ENCODE data around the gene ANKRD31. TPM values are rescaled to one million over a fixed set of nuclear protein-coding genes. Genes with fewer than 3 reads are reported as not detected.
"Not testable (repeated sequence)": the region's sequence is repeated elsewhere in the genome, so short reads cannot be mapped to it uniquely, and the experiment has no call there.

ANKRD31 gene
- total and polyA plus RNA-seq, 2 donors, result 0.05 to 0.69 TPM

DNA sequence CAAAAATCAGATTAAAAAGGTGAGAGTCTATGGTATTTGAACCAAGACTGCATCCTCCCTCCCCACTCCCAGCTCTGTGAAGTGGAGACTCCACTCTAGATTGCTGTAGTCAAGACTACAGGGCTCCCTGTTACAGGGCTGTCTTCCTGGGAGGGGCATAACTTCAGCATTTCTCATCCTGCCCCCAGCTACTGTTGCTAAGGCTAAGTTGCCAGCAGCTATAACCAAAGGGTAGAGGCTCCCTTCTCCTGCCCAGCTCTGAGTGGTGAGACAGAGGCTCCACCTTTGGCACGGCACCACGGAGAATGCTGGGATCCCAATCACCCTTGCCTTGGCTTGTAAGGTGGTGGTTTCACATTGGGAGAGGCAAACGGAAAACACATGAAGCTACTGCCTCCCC is 145.1 kb downstream of the ANKRD31 start:
- Histone ChIP-seq H3K4me1 (ENCODE audit: insufficient read depth) (no peaks in the 10 kb centered on the region), H3K27ac (ENCODE audit: low read depth) (no peak overlapping the region), H3K36me3 (ENCODE audit: insufficient read depth) (no peaks in the 10 kb centered on the region), H3K4me3 (ENCODE audit: low read depth, low read length) (no peak overlapping the region)
- WGBS, result 62% methylated on average over 3 of the region's 3 CpGs
- no peak for DNase-seq (ENCODE audit: extremely low spot score)

GRCh38 chr5:75089662-75090061 is 147.0 kb downstream of the ANKRD31 start:
- WGBS, result 51% methylated on average over 1 of the region's 1 CpG
- Histone ChIP-seq H3K27ac (ENCODE audit: low read depth) (no peak overlapping the region), H3K36me3 (ENCODE audit: insufficient read depth) (no peaks in the 10 kb centered on the region), H3K4me1 (ENCODE audit: insufficient read depth) (no peaks in the 10 kb centered on the region), H3K4me3 (ENCODE audit: low read depth, low read length) (no peak overlapping the region)
- DNase-seq (ENCODE audit: extremely low spot score), result no peak

DNA sequence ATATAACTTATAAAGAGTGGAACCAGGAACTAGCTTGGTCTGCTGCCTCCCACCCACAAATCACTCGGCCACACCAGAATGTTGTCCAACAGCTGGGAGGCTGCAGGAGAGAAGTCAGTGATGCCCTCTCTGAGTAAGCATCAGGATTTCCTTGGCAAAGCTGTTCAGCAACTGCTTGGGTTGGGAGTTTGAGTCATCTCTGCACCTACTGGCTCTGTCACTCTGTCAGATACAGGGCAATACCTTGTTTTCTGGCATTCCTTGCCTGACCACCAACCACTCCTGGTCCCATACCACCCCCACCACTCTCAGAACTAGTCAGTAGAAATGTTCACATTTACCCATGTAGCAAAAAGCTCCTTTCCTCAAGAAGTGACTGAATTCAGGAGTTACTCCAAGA is 147.5 kb downstream of the ANKRD31 start:
- DNase-seq (ENCODE audit: extremely low spot score), result no peak
- 73% methylated on average over 1 of the region's 1 CpG for WGBS
- H3K4me1 ChIP-seq (ENCODE audit: insufficient read depth), result no peaks in the 10 kb centered on the region

DNA sequence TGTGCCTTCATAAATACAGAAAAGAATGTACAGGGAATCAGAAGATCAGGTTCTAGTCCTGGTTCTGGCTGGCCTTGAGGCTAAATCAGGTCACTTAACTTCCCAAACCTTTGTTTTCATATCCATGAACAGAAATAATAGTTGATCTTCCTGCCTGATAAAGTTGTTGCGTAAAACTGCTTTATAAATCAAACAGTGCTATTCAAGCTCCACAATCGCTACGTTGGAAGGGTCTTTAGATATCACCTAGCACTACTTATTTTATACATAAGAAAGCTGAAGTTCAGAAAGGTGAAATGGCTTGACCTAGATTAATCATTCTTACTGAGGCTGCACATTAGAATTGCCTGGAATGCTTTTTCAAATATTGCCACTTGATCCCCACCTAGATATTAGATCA is 148.0 kb downstream of the ANKRD31 start:
- Histone ChIP-seq H3K4me3 (ENCODE audit: low read depth, low read length) (no peak overlapping the region), H3K4me1 (ENCODE audit: insufficient read depth) (no peaks in the 10 kb centered on the region), H3K27ac (ENCODE audit: low read depth) (no peak overlapping the region), H3K36me3 (ENCODE audit: insufficient read depth) (no peaks in the 10 kb centered on the region)
- WGBS, result 65% methylated on average over 3 of the region's 3 CpGs
- no peak for DNase-seq (ENCODE audit: extremely low spot score)

More for the DNA sequence above, 147.5 kb downstream of the ANKRD31 start:
- Histone ChIP-seq H3K36me3 (ENCODE audit: insufficient read depth) (no peaks in the 10 kb centered on the region), H3K27ac (ENCODE audit: low read depth) (no peak overlapping the region), H3K4me3 (ENCODE audit: low read depth, low read length) (no peak overlapping the region)

GRCh38 chr5:75081510-75081909 is 155.2 kb downstream of the ANKRD31 start:
- no peak for DNase-seq (ENCODE audit: extremely low spot score)
- H3K27ac ChIP-seq (ENCODE audit: low read depth), result no peak overlapping the region
- H3K4me1 ChIP-seq (ENCODE audit: insufficient read depth), result peaks cover 2% of the 10 kb centered on the region
- no peaks in the 10 kb centered on the region for H3K36me3 ChIP-seq (ENCODE audit: insufficient read depth)
- H3K4me3 ChIP-seq (ENCODE audit: low read depth, low read length), result no peak overlapping the region
- WGBS, result 70% methylated on average over 2 of the region's 2 CpGs

DNA sequence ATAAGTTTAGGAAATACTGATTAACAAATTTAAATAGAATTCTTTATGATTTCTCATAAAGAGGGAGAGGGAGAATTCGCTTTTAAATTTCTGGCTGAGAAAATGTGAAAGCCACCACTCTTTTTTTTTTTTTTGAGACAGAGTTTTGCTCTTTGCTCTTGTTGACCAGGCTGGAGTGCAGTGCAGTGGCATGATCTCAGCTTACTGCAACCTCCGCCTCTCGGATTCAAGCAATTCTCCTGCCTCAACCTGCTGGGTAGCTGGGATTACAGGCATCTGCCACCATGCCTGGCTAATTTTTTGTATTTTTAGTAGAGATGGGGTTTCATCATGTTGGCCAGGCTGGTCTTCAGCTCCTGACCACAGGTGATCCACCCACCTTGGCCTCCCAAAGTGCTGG is 157.3 kb downstream of the ANKRD31 start:
- DNase-seq (ENCODE audit: extremely low spot score); H3K4me1 ChIP-seq (ENCODE audit: insufficient read depth); H3K27ac ChIP-seq (ENCODE audit: low read depth); H3K4me3 ChIP-seq (ENCODE audit: low read depth, low read length); H3K36me3 ChIP-seq (ENCODE audit: insufficient read depth): not testable (repeated sequence)
- WGBS, result 80% methylated on average over 3 of the region's 3 CpGs

- Histone ChIP-seq H3K4me3 (ENCODE audit: low read depth, low read length) (no peak overlapping the region), H3K4me1 (ENCODE audit: insufficient read depth) (peaks cover 2% of the 10 kb centered on the region), H3K27ac (ENCODE audit: low read depth) (no peak overlapping the region), H3K36me3 (ENCODE audit: insufficient read depth) (no peaks in the 10 kb centered on the region)
- 75% methylated on average over 5 of the region's 5 CpGs for WGBS
- DNase-seq (ENCODE audit: extremely low spot score), result no peak
Measured at GRCh38 chr5:75078027-75078426, 158.7 kb downstream of the ANKRD31 start.

DNA sequence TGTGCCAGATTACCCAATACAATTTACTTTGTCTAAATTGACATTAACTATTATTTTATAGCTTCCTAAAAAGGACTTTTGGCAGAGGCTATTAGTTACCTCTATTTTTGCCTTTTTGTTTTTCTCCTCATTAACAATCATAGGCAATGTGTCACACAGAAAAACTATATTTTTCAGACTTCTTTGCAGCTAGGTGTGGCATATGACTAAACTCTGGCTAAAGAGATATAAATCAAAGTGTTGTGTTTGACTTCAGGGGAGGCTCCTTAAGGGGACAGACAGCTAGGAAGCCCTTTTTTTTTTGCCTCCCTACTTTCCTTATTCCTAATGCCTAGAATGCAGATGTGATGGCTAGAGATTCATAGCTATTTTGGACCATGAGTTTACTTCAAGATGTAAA is 164.6 kb downstream of the ANKRD31 start:
- no peak overlapping the region for H3K27ac ChIP-seq (ENCODE audit: low read depth)
- no peak overlapping the region for H3K4me3 ChIP-seq (ENCODE audit: low read depth, low read length)
- no peaks in the 10 kb centered on the region for H3K4me1 ChIP-seq (ENCODE audit: insufficient read depth)
- DNase-seq (ENCODE audit: extremely low spot score), result no peak
- H3K36me3 ChIP-seq (ENCODE audit: insufficient read depth), result no peaks in the 10 kb centered on the region

DNA sequence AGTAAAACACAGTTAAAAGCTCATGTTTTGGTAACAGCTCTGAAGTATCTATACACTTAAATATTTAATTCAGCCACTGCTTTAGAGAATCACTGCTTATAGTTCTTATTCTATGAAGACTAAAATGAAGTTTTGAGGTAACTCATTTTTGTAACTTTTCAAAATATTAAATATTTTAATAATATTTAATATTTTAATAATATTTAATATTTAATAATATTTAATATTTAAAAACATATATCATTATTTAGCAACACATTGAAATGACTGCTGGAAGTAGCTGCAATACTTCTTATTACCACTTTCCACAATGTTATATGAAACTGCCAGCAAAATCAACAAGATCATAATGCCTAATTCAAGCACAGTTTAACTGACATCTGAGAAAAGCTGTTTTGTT is 165.6 kb downstream of the ANKRD31 start:
- Histone ChIP-seq H3K4me1 (ENCODE audit: insufficient read depth) (no peaks in the 10 kb centered on the region), H3K27ac (ENCODE audit: low read depth) (no peak overlapping the region), H3K36me3 (ENCODE audit: insufficient read depth) (no peaks in the 10 kb centered on the region), H3K4me3 (ENCODE audit: low read depth, low read length) (no peak overlapping the region)
- no peak for DNase-seq (ENCODE audit: extremely low spot score)

- no peaks in the 10 kb centered on the region for H3K4me1 ChIP-seq (ENCODE audit: insufficient read depth)
- H3K36me3 ChIP-seq (ENCODE audit: insufficient read depth), result no peaks in the 10 kb centered on the region
- no peak overlapping the region for H3K27ac ChIP-seq (ENCODE audit: low read depth)
- H3K4me3 ChIP-seq (ENCODE audit: low read depth, low read length), result no peak overlapping the region
- DNase-seq (ENCODE audit: extremely low spot score), result no peak
- 85% methylated on average over 3 of the region's 3 CpGs for WGBS
Measured at GRCh38 chr5:75067434-75067833, 169.2 kb downstream of the ANKRD31 start.

GRCh38 chr5:75062925-75063531 is 173.7 kb downstream of the ANKRD31 start:
- 88% methylated on average over 2 of the region's 2 CpGs for WGBS
- no peak overlapping the region for H3K4me3 ChIP-seq (ENCODE audit: low read depth, low read length)
- H3K4me1 ChIP-seq (ENCODE audit: insufficient read depth), result no peaks in the 10 kb centered on the region
- H3K27ac ChIP-seq (ENCODE audit: low read depth), result no peak overlapping the region
- no peaks in the 10 kb centered on the region for H3K36me3 ChIP-seq (ENCODE audit: insufficient read depth)
- DNase-seq (ENCODE audit: extremely low spot score), result no peak

DNA sequence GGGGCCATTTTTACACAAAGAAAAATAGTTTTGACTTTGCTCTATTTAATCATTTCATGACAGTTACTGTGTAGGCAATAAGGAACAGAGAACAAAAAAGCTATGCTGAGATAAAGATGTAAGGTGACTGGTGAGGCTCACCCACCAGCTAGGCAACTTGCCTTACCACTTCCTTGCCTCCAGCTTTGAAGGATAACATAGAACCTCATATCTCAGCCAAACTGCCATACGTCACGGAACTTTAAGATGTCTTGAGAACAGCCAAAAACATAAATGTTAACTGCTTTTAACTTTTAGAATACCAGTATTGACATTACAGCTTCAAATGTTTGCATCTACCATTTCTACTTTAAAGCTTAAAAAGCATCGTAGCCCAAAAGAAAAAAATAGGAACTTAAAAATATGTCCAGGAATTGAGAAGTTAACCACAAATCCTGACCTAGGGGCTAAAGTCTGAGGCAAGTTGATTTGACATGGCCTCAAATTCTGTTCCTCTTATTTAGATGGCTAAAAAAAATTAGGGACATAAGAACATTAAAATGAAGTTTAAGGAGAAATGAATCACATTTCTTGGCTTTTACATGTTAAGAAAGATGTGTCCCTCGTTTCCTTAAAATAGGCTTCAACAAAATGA is 176.6 kb downstream of the ANKRD31 start:
- no peaks in the 10 kb centered on the region for H3K36me3 ChIP-seq (ENCODE audit: insufficient read depth)
- WGBS, result 80% methylated on average over 4 of the region's 4 CpGs
- H3K4me1 ChIP-seq (ENCODE audit: insufficient read depth), result no peaks in the 10 kb centered on the region
- no peak overlapping the region for H3K27ac ChIP-seq (ENCODE audit: low read depth)
- no peak overlapping the region for H3K4me3 ChIP-seq (ENCODE audit: low read depth, low read length)
- DNase-seq (ENCODE audit: extremely low spot score), result no peak

GRCh38 chr5:75058986-75059535 is 177.6 kb downstream of the ANKRD31 start:
- Histone ChIP-seq H3K4me1 (ENCODE audit: insufficient read depth) (no peaks in the 10 kb centered on the region), H3K4me3 (ENCODE audit: low read depth, low read length) (no peak overlapping the region), H3K27ac (ENCODE audit: low read depth) (no peak overlapping the region), H3K36me3 (ENCODE audit: insufficient read depth) (no peaks in the 10 kb centered on the region)
- WGBS, result 82% methylated on average over 3 of the region's 3 CpGs
- no peak for DNase-seq (ENCODE audit: extremely low spot score)

DNA sequence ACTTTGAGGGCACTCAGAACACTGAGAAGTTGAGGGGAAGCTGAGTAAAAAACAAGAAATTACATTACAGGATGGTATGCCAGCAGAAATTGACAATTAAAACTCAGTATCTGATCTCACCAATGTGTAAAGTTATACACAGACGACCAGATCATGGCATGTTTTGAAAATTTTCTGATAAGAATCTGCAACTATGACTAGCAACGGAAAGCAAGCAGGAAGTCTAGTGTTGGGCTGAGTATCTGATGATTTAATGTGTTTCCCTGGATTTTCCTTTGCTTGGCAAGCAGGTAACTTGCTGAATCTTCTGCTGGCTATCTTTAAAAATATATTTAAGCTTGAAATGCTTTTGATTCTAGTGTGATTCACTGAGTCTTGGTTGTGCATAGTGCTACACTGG is 179.1 kb downstream of the ANKRD31 start:
- H3K27ac ChIP-seq (ENCODE audit: low read depth), result no peak overlapping the region
- no peak for DNase-seq (ENCODE audit: extremely low spot score)
- H3K4me3 ChIP-seq (ENCODE audit: low read depth, low read length), result no peak overlapping the region
- 36% methylated on average over 2 of the region's 2 CpGs for WGBS
- no peaks in the 10 kb centered on the region for H3K36me3 ChIP-seq (ENCODE audit: insufficient read depth)
- H3K4me1 ChIP-seq (ENCODE audit: insufficient read depth), result no peaks in the 10 kb centered on the region

Data from urinary bladder (tissue), 4 donors.